GM19043 (cell line): ENCODE data around the gene APRT.

ENCODE experiments used
- ATAC-seq: cut with Tn5 transposase; IDR thresholded peaks from one replicate; pipeline ENCODE4 v1.9.1; 2021; ENCODE audit warnings: low read depth; ENCODE audit not compliant: unreplicated experiment

The APRT gene, protein sequence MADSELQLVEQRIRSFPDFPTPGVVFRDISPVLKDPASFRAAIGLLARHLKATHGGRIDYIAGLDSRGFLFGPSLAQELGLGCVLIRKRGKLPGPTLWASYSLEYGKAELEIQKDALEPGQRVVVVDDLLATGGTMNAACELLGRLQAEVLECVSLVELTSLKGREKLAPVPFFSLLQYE

DNA sequence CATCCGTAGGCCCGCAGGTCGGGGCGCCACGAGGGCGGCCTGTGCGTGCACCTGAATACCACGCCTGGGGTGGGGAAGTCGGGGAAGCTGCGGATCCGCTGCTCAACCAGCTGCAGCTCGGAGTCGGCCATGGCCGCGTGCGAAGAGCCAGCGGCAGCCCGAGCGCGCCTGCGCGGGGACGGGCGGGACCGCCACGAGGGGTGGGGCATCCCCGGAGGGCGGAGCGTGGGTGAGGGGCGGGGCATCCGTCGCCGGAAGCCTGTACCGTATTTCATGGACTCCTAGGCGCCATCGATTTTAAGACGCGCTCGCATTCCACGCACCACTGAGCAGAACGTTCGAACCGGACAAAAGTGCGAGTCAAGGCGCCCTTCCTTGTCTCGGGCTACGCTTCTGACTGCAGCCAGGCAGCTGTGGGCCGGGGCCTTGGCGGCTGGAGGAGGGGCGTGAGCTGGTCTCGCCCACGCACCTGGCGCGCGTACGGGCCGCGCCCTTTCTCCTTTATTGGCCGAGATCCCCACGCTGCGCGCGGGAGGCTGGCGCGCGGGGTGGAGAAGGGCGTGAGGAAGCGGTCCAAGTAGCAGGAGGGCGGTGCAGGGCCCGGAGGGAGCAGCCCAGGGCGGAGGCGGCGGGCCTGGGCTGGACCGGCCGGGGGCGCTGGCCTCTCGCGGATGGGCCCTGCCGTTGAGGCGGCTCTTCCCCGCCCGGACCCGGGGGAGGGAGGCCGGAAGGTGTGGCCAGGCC, at the start of gene APRT:
Gene APRT, minus strand, starts transcription at position 160 of the 744 bp plus-strand sequence. Its CDS starts 29 bp downstream, at position 131.
- peak; percentile 56 for ATAC-seq

DNA sequence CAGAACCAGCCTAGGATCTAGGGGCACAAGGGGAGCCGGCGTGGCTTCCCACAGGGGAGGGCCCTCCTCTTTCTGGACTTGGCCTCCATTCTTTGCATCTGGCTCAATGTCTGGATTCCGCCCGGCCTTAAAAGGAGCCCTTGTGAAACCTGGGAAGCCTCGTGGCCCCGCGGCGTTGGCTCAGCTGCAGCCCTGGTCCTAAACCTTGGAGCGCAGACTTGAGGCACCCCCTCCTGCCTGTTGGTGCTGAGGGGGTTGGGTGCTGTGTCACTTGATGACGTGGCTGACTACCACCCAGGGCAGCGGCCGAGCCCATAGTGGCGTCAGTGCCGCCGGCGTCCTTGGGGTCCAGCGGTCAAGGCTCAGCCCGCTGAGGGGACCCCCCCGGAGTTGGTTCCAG, 49.6 kb upstream of the APRT start:
- no peak for ATAC-seq

- no peak for ATAC-seq
Measured at GRCh38 chr16:88859381-88860091, 47.8 kb upstream of the APRT start.

DNA sequence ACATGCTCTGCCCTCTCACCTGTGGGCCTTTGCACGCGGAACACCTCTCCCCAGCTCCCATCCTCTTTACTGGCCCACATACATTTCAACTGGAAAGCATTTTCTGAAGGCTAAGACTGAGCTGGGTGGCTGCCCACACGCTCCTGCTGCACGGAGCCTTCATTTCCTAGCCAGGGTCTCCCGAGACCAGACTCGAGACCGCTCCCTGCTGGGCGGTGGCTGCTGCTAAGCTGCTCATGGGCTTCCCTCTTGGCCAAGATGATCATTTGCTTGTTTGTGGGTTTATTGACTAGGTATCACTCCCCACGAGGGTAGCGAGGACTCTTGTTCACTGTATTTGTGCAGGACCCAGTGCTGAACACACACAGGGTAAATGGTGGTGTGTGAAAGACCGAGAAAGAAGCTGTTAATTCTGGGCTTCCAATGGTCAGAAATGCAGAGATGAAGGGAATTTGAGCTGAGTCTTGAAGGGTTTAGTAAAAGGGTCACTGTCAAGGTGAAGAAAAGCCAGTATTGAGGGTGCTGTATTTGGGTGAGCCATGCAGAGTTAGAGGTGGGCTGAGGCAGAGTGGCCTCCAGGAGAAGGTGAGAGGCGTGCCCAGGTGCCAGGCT, 46.1 kb upstream of the APRT start:
- peak; percentile 46 for ATAC-seq

DNA sequence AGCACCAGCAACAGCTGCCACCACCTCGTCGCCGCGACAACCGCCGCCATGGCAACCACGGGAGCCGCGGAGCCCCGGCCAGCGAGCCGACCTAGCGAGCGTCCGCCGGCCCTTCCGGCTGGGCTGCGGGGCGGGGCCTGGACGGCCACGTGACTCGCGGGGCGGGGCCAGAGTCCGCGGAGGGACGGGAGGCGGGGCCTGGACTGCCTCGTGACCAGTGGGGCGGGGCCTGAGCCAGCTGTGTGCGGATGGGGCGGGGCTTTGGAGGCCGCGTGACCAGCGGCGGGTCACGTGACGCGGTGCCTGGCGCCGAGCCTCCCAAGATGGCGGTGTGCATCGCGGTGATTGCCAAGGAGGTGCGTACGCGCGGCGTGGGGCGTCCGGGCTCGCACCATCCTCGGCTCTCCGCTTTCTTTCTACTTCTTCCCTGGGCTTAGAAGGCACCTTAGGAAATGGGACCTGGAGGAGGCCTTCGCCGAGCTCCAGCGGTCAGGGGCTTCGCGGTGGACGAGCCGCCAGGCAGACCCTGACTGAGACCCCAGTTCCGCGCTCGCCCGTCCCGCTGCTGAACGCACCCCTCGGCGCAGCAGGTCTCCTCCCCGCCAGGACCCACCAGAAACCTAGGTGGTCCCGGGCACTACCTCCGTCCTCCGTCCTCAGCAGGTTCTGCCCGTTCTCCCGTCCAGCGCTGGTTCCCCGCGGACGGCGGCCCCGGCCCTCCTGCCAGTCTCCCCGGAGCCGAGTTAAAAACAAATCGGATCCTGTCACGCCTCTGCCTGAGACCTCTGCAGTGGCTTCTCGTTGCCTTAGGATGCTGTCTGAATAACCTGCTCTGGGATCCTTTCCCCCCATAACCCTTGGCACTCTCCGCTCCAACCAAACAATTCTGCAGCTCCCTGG, 45.4 kb upstream of the APRT start, which contains the start of the genes GALNS and TRAPPC2L:
Gene GALNS, minus strand, starts transcription at position 120 of the 900 bp plus-strand sequence. Its CDS starts 70 bp downstream, at position 50.
Gene TRAPPC2L, plus strand, starts transcription at position 300 of the 900 bp plus-strand sequence. Its CDS starts 24 bp downstream, at position 324.
- ATAC-seq = peak; percentile 72

DNA sequence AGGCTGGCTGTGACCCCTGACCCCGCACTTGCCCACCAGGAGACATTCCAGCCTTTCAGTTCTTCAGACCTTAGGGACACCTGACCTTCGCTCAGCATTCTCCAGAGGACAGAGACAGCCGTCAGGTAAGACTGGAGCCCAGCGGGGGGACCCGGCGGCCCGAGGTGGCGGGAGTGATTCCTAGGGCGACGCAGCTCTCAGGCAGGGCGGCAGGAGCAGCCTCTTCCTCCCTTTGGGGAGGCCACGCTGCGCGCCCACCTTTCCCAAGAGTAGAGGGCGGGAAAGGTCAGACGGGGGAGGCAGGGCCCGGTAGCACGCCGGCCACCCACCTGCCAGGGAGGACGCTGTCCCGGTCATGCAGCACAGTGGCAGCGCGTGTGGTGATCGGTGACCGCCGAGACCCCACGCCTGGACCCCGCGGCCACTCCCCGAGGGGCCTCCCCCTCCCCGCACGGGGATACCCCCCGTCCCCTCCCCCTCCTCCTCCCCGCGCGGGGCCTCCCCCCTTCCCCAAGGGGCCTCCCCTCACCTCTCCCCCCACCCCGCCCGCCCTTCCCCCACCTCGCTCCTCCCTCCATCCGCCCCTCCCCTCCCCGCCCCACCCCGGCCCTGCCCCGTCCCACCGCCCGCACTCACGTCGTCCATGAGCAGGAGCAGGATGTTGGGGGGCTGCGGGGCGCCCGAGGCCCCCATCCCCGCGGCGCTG, 44.5 kb upstream of the APRT start:
- peak; percentile 18 for ATAC-seq

DNA sequence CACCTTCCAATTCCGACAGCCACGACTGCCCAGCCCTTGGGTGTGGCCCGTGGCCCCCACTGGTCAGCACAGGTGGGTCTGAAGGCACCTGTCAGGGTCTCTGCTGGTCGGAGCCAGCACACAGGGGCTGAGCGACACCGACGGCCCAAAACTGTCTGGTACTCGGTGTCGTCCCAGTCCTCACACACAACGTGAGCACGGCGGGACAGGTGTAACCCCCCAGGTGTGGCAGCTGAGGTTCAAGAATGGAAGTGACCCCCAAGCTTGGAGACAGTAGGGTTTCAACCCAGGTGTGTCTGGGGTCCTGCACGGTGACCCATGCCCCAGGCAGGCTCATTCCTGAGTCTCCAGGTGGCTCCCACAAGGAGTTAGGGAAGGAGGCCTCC, 44.0 kb upstream of the APRT start:
- no peak for ATAC-seq

DNA sequence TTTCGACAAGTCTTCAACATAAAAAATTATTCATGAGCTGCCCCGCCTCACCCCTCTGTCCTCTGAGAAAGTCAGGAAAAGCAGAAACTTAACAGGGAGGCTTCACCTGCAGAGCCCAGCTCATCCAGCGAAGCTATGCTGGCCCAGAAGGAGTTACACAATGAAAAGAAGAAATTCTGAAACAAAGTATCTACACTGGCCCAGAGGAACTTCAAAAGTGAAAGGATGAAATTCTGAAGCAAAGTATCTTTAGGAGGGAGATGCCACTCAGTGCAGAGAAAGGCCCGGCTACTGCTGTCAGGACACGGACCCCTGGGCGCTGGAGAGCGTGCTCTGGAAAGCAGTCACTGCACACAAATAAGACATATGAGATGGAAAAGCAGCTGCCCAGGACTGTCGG, 43.4 kb upstream of the APRT start:
- ATAC-seq = no peak

DNA sequence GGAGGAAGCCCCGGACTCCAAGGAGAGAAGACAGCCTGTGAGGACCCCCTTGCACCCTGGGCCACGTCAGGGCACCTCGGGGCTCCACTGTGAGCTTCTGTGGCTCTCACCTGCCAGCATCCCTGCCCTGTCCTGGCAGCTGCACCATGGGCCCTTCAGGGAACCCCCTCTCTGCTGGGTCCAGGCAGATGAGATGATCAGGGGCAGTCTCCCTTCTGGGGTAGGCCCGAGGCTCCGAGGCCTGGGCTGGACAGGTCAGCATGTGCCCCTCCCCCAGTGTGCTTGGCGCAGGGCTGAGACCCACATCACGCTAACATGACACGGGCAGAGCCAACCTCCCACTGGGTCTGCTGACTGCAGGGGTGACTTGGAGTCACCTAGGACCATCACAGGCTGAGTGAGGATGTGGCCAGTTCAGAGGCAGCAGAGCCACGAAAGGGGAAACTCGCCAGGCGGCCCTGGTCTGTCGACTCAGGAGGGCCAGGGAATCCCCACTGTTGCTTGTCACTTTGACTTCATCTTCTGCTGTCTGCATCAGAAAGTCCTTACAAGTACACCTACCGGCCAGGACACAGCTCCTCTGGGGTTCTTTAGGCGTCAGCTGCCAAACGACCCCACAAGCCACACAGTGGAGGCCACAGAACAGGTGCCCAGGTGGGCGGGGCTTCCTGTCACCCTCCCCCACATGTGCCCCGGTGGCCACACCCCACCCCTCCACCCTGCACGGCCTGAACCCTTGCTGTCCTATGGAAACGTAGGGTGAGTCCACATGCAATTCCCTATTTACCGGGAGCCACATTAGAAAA, 42.8 kb upstream of the APRT start:
- ATAC-seq = no peak

DNA sequence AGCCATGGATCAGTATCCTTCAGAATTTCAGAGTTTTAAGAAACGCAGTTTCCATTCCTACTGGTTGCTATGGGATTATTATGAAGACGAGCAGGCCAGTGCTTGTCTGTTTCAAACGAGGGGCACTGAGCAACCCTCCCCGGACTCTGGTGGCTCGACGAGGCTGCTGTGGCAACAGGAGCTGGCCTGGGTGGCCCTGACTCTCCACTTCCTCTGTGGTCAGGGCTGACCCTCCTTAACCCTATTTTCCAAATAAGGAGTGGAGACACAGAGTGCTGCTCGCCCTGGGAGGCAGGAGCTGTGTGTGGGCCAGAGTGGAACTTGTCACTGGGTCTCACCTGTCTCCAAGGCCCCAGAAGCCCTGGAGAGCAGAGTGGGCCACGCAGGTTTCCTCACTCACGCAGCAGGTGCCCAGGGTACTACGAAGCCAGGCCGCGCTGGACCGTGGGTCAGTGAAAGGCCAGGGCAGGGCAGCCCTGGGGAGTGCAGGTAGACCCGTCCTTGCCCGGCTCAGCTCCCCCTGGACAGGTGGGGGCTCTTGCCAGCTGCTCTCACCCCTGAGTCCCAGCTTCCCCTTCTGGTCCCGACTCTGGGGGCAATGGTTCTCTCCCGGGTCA, 41.7 kb upstream of the APRT start:
- ATAC-seq = no peak

- no peak for ATAC-seq
Measured at GRCh38 chr16:88851616-88852015, 39.9 kb upstream of the APRT start.

GRCh38 chr16:88850531-88851199, 38.9 kb upstream of the APRT start:
- ATAC-seq = no peak

- no peak for ATAC-seq
Measured at GRCh38 chr16:88848557-88848956, 36.8 kb upstream of the APRT start.

DNA sequence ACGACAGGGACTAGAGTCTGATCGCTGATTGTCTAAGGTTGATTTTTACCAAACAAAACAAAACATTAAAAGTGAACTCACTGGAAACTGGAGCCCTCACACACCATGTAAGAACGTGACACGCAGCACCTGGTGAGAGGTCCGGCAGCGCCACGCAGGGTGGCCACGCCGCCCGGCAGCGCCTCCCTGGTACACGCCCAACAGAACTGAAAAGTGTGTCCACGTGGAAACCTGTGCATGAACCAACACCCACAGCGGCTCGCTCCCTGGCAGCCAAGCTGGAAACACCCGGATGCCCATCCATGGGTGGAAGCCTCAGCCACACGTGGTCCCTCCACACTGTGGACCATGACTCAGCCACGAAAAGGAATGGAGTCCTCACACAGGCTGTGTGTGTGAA, 35.9 kb upstream of the APRT start:
- ATAC-seq = no peak

- ATAC-seq = no peak
Measured at GRCh38 chr16:88846088-88846487, 34.4 kb upstream of the APRT start.

GRCh38 chr16:88844419-88845036, 32.8 kb upstream of the APRT start:
- ATAC-seq = no peak

DNA sequence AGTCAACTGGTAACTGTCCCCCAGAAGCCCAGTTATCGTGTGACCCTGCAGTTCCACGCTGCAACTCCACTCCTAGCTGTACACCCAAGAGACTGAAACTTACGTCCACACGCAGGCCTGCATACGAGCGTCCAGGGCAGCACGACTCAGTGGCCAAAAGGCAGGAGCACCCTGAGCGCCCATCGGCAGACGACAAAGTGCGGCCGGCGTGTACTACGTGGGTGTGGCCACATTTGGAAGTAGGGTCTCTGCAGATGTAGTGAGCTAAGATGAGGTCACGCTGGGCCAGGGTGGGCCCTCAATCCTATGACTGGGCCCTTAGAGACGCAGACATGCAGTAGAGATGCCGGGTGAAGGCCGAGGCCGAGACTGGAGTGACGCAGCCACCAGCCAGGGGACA, 31.5 kb upstream of the APRT start:
- no peak for ATAC-seq
